H9 (cell line): ENCODE measurements around the gene TBXAS1. TPM values are rescaled to one million over a fixed set of nuclear protein-coding genes. Genes with fewer than 3 reads are reported as not detected.

Experiments used
- DNase-seq: peaks from one replicate; pipeline ENCODE4 v3.0.0-alpha.2; 2017
- H2AFZ ChIP-seq: one replicate; pipeline ENCODE4 v1.6.1; 2013; ENCODE audit warnings: mild to moderate bottlenecking, low read length, control low read depth, moderate library complexity
- H2AK5ac ChIP-seq: 2 replicates; pipeline ENCODE4 v1.6.1; 2013; ENCODE audit warnings: low read length, control low read depth, mixed read lengths; ENCODE audit not compliant: insufficient read length
- H2BK120ac ChIP-seq: one replicate; pipeline ENCODE4 v1.6.1; 2013; ENCODE audit warnings: low read depth, mild to moderate bottlenecking, low read length, control low read depth, inconsistent platforms; ENCODE audit not compliant: poor library complexity, severe bottlenecking
- H2BK12ac ChIP-seq: 2 replicates; pipeline ENCODE4 v1.6.1; 2013; ENCODE audit warnings: low read length, control low read depth, mixed read lengths, low read depth; ENCODE audit not compliant: insufficient read length
- H2BK15ac ChIP-seq: 2 replicates; pipeline ENCODE4 v1.6.1; 2013; ENCODE audit warnings: low read depth, low read length, control low read depth
- H2BK20ac ChIP-seq: one replicate; pipeline ENCODE4 v1.6.1; 2013; ENCODE audit warnings: low read depth, mild to moderate bottlenecking, low read length, control low read depth, inconsistent platforms; ENCODE audit not compliant: poor library complexity, severe bottlenecking
- H2BK5ac ChIP-seq: 2 replicates; pipeline ENCODE4 v1.6.1; 2013; ENCODE audit warnings: low read length, control low read depth, mixed read lengths; ENCODE audit not compliant: insufficient read length
- H3K14ac ChIP-seq: 2 replicates; pipeline ENCODE4 v1.6.1; 2013; ENCODE audit warnings: low read length, control low read depth; ENCODE audit not compliant: insufficient read depth
- H3K18ac ChIP-seq: 2 replicates; pipeline ENCODE4 v1.6.1; 2013; ENCODE audit warnings: low read depth, mild to moderate bottlenecking, mixed read lengths, low read length, control low read depth; ENCODE audit not compliant: insufficient read length
- H3K23ac ChIP-seq: 2 replicates; pipeline ENCODE4 v1.6.1; 2013; ENCODE audit warnings: low read length, control low read depth, mixed read lengths, low read depth; ENCODE audit not compliant: insufficient read length
- H3K23me2 ChIP-seq: 2 replicates; pipeline ENCODE4 v1.6.1; 2013; ENCODE audit warnings: low read depth, mild to moderate bottlenecking, mixed read lengths, low read length, control low read depth; ENCODE audit not compliant: insufficient read length, poor library complexity, severe bottlenecking
- H3K27ac ChIP-seq: 2 replicates; pipeline ENCODE4 v1.5.1; 2013; ENCODE audit warnings: low read length, control low read depth, mixed read lengths, low read depth; ENCODE audit not compliant: insufficient read length
- H3K27me3 ChIP-seq: 2 replicates; pipeline ENCODE4 v1.6.1; 2013; ENCODE audit warnings: low read length, control low read depth, inconsistent platforms; ENCODE audit not compliant: insufficient read depth
- H3K4ac ChIP-seq: 2 replicates; pipeline ENCODE4 v1.6.1; 2013; ENCODE audit warnings: low read depth, mild to moderate bottlenecking, control low read depth, inconsistent platforms, low read length, moderate library complexity
- H3K4me1 ChIP-seq: 2 replicates; pipeline ENCODE4 v1.6.1; 2013; ENCODE audit warnings: low read length, control low read depth, inconsistent platforms; ENCODE audit not compliant: insufficient read depth
- H3K4me2 ChIP-seq: 2 replicates; pipeline ENCODE4 v1.6.1; 2013; ENCODE audit warnings: low read length, control low read depth, mixed read lengths; ENCODE audit not compliant: insufficient read length, insufficient read depth
- H3K56ac ChIP-seq: 2 replicates; pipeline ENCODE4 v1.6.1; 2013; ENCODE audit warnings: low read depth, mild to moderate bottlenecking, mixed read lengths, low read length, control low read depth; ENCODE audit not compliant: insufficient read length
- H3K79me1 ChIP-seq: 2 replicates; pipeline ENCODE4 v1.6.1; 2013; ENCODE audit warnings: low read depth, mild to moderate bottlenecking, moderate library complexity, low read length, control low read depth, inconsistent platforms; ENCODE audit not compliant: insufficient read depth, poor library complexity, severe bottlenecking
- H3K79me2 ChIP-seq: 2 replicates; pipeline ENCODE4 v1.6.1; 2013; ENCODE audit warnings: low read length, control low read depth, inconsistent platforms; ENCODE audit not compliant: insufficient read depth
- H3K9ac ChIP-seq: 2 replicates; pipeline ENCODE4 v1.6.1; 2013; ENCODE audit warnings: low read length, control low read depth, mixed read lengths; ENCODE audit not compliant: insufficient read length; ENCODE audit errors: extremely low read depth
- H3K9me3 ChIP-seq: one replicate; pipeline ENCODE4 v1.6.1; 2013; ENCODE audit warnings: low read depth, low read length, inconsistent platforms; ENCODE audit not compliant: control insufficient read depth
- H3T11ph ChIP-seq: one replicate; pipeline ENCODE4 v1.6.1; 2013; ENCODE audit warnings: mild to moderate bottlenecking, low read length, control low read depth, inconsistent platforms
- H4K20me1 ChIP-seq: one replicate; pipeline ENCODE4 v1.6.1; 2013; ENCODE audit not compliant: control insufficient read depth, insufficient read length, insufficient read depth
- H4K5ac ChIP-seq: 2 replicates; pipeline ENCODE4 v1.6.1; 2013; ENCODE audit warnings: low read depth, mild to moderate bottlenecking, mixed read lengths, low read length, control low read depth; ENCODE audit not compliant: insufficient read length
- H4K8ac ChIP-seq: replicated peaks from 2 replicates; pipeline ENCODE4 v1.6.1; 2013; ENCODE audit warnings: low read length, control low read depth, mixed read lengths, low read depth; ENCODE audit not compliant: insufficient read length
- H4K91ac ChIP-seq: 2 replicates; pipeline ENCODE4 v1.6.1; 2013; ENCODE audit warnings: low read depth, mild to moderate bottlenecking, moderate library complexity, mixed read lengths, low read length, control low read depth; ENCODE audit not compliant: insufficient read length
- H3K27ac Mint-ChIP-seq, 3 experiments: 2 replicates in 2 of 3; 3 replicates in 1 of 3; pipeline ENCODE4 v1.8.0; 2020 to 2021; ENCODE audit warnings: mixed read lengths in 3 of 3, mild to moderate bottlenecking in 1 of 3, moderate library complexity in 1 of 3
- H3K27me3 Mint-ChIP-seq: 2 replicates; pipeline ENCODE4 v1.8.0; 2021; ENCODE audit warnings: low read depth, mild to moderate bottlenecking, moderate library complexity, mixed read lengths
- H3K36me3 Mint-ChIP-seq, 3 experiments: 2 replicates in 2 of 3; 3 replicates in 1 of 3; pipeline ENCODE4 v1.8.0; 2020 to 2021; ENCODE audit warnings: low read depth in 3 of 3, mixed read lengths in 3 of 3; ENCODE audit not compliant: insufficient read depth in 1 of 3
- H3K4me1 Mint-ChIP-seq, 2 experiments: 2 replicates each; pipeline ENCODE4 v1.8.0; 2020; ENCODE audit warnings: mixed read lengths in 2 of 2
- H3K4me3 Mint-ChIP-seq, 2 experiments: 2 replicates in 1 of 2; 3 replicates in 1 of 2; pipeline ENCODE4 v1.8.0; 2020 to 2021; ENCODE audit warnings: mild to moderate bottlenecking in 2 of 2, mixed read lengths in 2 of 2, moderate library complexity in 1 of 2
- H3K9me3 Mint-ChIP-seq, 2 experiments: 2 replicates in 1 of 2; 3 replicates in 1 of 2; pipeline ENCODE4 v1.8.0; 2020; ENCODE audit warnings: mild to moderate bottlenecking in 2 of 2, mixed read lengths in 2 of 2, moderate library complexity in 1 of 2
- WGBS: extraction: QIAGEN DNeasy Blood & Tissue Kit; methylation state at CpG from one replicate; pipeline ENCODE4 v1.1.7; 2013; ENCODE audit warnings: missing lambda C conversion rate, low lambda C conversion rate, mixed read lengths; ENCODE audit not compliant: insufficient read length; ENCODE audit errors: extremely low coverage; 5-methylcytosine and 5-hydroxymethylcytosine counted together
- total RNA-seq: library from RNA; stranded (reverse); gene quantifications from 2 replicates; pipeline ENCODE4 v1.2.1, GENCODE V29; 2021
- TF ChIP-seq, protein P1 (sequence below): fragments of 200-600 bp; sonication (generic); conservative IDR thresholded peaks from 3 replicates; pipeline ENCODE4 v1.8.0; 2021; ENCODE audit warnings: antibody characterized with exemption, mild to moderate bottlenecking

Gene TBXAS1
- total RNA-seq, 1 experiment from 2014 or later, result 0.39 TPM

DNA sequence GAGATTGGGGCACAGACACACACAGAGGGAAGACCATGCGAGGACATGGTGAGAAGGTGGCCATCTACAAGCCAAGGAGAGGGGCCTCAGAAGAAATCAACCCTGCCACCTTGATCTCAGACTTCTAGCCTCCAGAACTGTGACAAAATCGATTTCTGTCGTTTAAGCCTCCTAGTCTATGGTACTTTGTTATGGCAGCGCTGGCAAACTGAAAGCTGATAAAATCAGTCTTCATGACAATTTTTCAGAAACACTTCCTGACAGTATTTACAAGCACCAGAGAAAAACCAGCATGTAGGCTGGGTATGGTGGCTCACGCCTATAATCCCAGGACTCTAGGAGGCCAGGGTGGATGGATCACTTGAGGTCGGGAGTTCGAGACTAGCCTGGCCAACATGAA is 229.5 kb downstream of the TBXAS1 start:
- H3K36me3 Mint-ChIP-seq, result peaks cover 0 to 3% (median 0%) of the 10 kb centered on the region in 3 experiments; a peak in 3 of 7 replicates
- Histone ChIP-seq H3K9ac (no peak overlapping the region), H2BK15ac (no peak overlapping the region), H2BK5ac (no peak overlapping the region), H3K27me3 (peaks cover 5% of the 10 kb centered on the region; the same call in 1 of the 2 replicates), H3K27ac (no peak overlapping the region), H3K14ac (no peak overlapping the region), H3K4ac (no peak overlapping the region), H3K18ac (no peak overlapping the region), H3K4me1 (no peaks in the 10 kb centered on the region), H3K79me1 (no peaks in the 10 kb centered on the region), H2BK120ac (no peak overlapping the region), H3K23me2 (peaks cover 5% of the 10 kb centered on the region), H3K79me2 (no peaks in the 10 kb centered on the region; the same call in 1 of the 2 replicates), H4K91ac (no peak overlapping the region), H2AK5ac (no peak overlapping the region), H2BK20ac (no peak overlapping the region), H4K20me1 (no peaks in the 10 kb centered on the region), H3K4me2 (no peak overlapping the region), H3T11ph (no peak overlapping the region), H3K56ac (no peak overlapping the region), H3K23ac (no peak overlapping the region), H3K9me3 (no peaks in the 10 kb centered on the region), H2BK12ac (no peak overlapping the region), H4K8ac (no peak overlapping the region), H4K5ac (no peak overlapping the region), H2AFZ (no peak overlapping the region)
- no peaks in the 10 kb centered on the region; a peak in 1 of 5 replicates for H3K9me3 Mint-ChIP-seq
- no peak for DNase-seq
- TF ChIP-seq, protein P1, sequence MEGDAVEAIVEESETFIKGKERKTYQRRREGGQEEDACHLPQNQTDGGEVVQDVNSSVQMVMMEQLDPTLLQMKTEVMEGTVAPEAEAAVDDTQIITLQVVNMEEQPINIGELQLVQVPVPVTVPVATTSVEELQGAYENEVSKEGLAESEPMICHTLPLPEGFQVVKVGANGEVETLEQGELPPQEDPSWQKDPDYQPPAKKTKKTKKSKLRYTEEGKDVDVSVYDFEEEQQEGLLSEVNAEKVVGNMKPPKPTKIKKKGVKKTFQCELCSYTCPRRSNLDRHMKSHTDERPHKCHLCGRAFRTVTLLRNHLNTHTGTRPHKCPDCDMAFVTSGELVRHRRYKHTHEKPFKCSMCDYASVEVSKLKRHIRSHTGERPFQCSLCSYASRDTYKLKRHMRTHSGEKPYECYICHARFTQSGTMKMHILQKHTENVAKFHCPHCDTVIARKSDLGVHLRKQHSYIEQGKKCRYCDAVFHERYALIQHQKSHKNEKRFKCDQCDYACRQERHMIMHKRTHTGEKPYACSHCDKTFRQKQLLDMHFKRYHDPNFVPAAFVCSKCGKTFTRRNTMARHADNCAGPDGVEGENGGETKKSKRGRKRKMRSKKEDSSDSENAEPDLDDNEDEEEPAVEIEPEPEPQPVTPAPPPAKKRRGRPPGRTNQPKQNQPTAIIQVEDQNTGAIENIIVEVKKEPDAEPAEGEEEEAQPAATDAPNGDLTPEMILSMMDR, result no peak
- H3K27ac Mint-ChIP-seq, result no peak overlapping the region
- no peak overlapping the region for H3K4me3 Mint-ChIP-seq
- peaks cover 25% of the 10 kb centered on the region for H3K27me3 Mint-ChIP-seq
- WGBS, result no CpG with 5 or more reads among the region's 7 CpGs
- H3K4me1 Mint-ChIP-seq, result peaks cover 5 to 12% of the 10 kb centered on the region in 2 experiments; a peak in 3 of 4 replicates
